HEK293T (cell line): ENCODE data around the gene ZNF536.

ENCODE experiments used
- ARNT ChIP-seq: fragments of 450-650 bp; IDR thresholded peaks from 2 replicates; pipeline ENCODE4 v1.6.1; 2017; ENCODE audit warnings: mild to moderate bottlenecking
- BHLHE40 ChIP-seq: fragments of 450-650 bp; IDR thresholded peaks from 2 replicates; pipeline ENCODE4 v1.6.1; 2016; ENCODE audit warnings: mild to moderate bottlenecking, moderate library complexity, borderline replicate concordance
- CTBP1 ChIP-seq: fragments of 450-650 bp; IDR thresholded peaks from 2 replicates; pipeline ENCODE4 v1.6.1; 2016; ENCODE audit warnings: borderline replicate concordance
- ELF4 ChIP-seq: fragments of 450-650 bp; IDR thresholded peaks from 2 replicates; pipeline ENCODE4 v1.6.1; 2017; ENCODE audit warnings: antibody characterized with exemption
- FOXA1 ChIP-seq: fragments of 450-650 bp; IDR thresholded peaks from 2 replicates; pipeline ENCODE4 v1.6.1; 2016; ENCODE audit warnings: mild to moderate bottlenecking
- FOXM1 ChIP-seq: fragments of 450-650 bp; IDR thresholded peaks from 2 replicates; pipeline ENCODE4 v1.6.1; 2017; ENCODE audit warnings: mild to moderate bottlenecking, borderline replicate concordance
- HDGF ChIP-seq: fragments of 450-650 bp; IDR thresholded peaks from 2 replicates; pipeline ENCODE4 v1.6.1; 2017; ENCODE audit warnings: antibody characterized with exemption, borderline replicate concordance
- L3MBTL2 ChIP-seq: fragments of 450-650 bp; conservative IDR thresholded peaks from 2 replicates; pipeline ENCODE4 v1.6.1; 2016; ENCODE audit warnings: mild to moderate bottlenecking
- NFRKB ChIP-seq: fragments of 450-650 bp; IDR thresholded peaks from 2 replicates; pipeline ENCODE4 v1.6.1; 2016; ENCODE audit warnings: mild to moderate bottlenecking, moderate library complexity
- PKNOX1 ChIP-seq: fragments of 450-650 bp; IDR thresholded peaks from 2 replicates; pipeline ENCODE4 v1.6.1; 2016
- SP1 ChIP-seq: fragments of 450-650 bp; IDR thresholded peaks from 2 replicates; pipeline ENCODE4 v1.6.1; 2017
- SUZ12 ChIP-seq: fragments of 450-650 bp; IDR thresholded peaks from 2 replicates; pipeline ENCODE4 v1.6.1; 2016; ENCODE audit warnings: mild to moderate bottlenecking
- TARDBP ChIP-seq: fragments of 450-650 bp; IDR thresholded peaks from 2 replicates; pipeline ENCODE4 v1.6.1; 2016
- ZNF384 ChIP-seq: fragments of 450-650 bp; IDR thresholded peaks from 2 replicates; pipeline ENCODE4 v1.6.1; 2016

GRCh38 chr19:30363073-30363472 is 9.1 kb upstream of the ZNF536 start:
- TF ChIP-seq ZNF384 = no peak
- TF ChIP-seq TARDBP = no peak
- TF ChIP-seq ELF4 = no peak
- no peak for TF ChIP-seq FOXA1
- no peak for TF ChIP-seq SP1
- TF ChIP-seq FOXM1 = no peak
- TF ChIP-seq BHLHE40 = no peak
- TF ChIP-seq HDGF = no peak
- no peak for TF ChIP-seq CTBP1
- no peak for TF ChIP-seq L3MBTL2
- TF ChIP-seq SUZ12 = no peak
- no peak for TF ChIP-seq PKNOX1
- TF ChIP-seq NFRKB = no peak
- no peak for TF ChIP-seq ARNT
